Measurements from ENCODE around the gene ARL5A.
"Not testable (repeated sequence)": the region's sequence is repeated elsewhere in the genome, so short reads cannot be mapped to it uniquely, and the experiment has no call there.

The ARL5A gene

DNA sequence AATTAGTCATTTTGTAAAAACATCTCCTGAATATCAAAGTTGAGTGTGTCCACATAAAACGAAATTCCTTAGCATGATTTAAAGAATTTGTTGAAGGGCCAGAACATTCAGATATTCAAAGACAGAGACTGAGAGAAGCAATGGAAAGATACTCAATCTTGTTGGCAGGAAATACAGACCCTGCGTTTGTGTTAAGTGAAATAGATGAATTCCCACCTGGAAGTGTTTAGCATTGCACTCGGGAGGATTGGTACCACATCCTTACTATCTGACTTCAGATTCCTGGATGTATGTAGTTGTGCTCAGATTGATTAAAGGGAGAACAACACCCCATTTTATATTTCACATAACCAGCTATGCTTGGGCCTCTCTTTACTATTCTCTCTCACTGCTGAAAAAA lies 9.7 kb upstream of the ARL5A start:
- FAIRE-seq, result no peak

DNA sequence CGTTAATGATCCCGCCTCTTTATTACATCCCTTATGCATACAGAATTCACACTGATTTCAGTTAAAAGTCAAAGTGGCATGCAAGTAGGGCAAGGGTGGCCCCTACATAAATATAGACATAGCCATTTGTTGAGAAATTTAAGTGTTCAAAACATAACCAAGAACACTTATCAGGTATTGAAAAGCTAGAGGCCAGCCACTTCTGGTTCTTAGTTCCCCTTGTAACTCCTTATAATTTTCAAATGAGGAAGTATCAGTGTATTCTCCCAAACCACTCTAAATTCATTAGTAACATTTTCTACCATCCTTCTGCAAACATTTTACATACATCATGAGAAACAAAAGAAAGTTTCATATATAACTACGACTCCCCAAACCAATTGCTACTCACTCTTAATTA lies 5.8 kb upstream of the ARL5A start:
- no peak for FAIRE-seq

DNA sequence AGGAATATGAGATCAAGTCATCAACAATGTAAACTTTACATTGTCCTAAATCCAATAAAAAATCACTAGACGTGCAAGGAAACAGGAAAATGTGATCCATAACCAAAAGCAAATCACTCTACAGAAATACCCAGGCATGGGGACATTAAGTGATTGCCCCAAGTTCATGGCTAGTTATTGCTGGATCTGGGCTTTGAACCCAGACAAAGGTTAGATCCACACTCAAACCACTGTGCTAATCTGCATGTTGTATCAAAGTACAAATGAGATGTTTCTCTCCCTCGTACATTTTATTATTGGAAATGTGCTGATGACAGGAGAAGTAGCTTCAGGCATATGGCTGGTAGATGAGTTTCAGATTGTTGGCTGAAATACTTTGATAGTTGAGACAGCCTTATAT lies 2.7 kb upstream of the ARL5A start:
- FAIRE-seq, result no peak

DNA sequence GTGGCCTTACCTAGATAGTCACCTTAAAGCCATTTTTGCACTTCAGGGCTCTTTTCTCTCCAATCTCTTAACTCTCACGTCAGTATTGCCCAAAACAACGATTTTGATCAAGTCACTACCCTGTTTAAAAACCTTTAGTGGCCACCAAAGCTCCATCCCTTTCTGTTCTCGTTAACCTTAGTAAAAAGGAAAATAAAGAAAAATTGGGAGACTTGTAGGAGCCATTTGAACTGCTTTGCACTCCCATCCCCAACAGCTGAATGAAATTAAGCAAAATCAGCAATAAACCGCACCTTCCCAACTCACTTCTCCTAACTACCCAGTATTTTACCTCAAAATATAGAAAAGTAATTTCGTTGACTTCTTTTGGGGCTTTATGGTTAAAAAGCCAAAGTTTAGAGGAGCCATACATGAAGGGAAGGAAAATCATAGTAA lies 686 bp upstream of the ARL5A start:
- no peak for FAIRE-seq

- FAIRE-seq, result no peak
These were observed 568 bp downstream of the ARL5A start for GRCh38 chr2:151827564-151828142.

- no peak for FAIRE-seq
These were observed 1.5 kb downstream of the ARL5A start for GRCh38 chr2:151826737-151827157.

DNA sequence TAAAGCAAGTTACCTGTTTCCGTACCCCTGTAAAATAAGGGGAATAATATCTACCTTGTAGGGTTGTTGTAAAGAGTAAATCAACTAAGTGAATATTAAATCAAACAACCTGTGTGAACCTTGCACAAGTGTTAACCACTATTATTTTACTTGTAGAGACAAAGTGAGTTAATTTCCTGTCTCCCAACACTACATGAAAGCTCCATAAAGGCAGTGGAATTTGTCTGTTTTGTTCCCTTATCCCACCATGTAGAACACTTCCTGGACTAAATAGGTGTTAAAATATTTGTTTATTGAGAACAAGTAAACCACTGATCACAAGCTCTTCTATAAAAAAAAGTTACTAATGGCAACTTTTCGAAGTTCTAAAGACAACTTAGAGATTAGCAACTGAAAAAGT lies 3.3 kb downstream of the ARL5A start:
- FAIRE-seq, result no peak

DNA sequence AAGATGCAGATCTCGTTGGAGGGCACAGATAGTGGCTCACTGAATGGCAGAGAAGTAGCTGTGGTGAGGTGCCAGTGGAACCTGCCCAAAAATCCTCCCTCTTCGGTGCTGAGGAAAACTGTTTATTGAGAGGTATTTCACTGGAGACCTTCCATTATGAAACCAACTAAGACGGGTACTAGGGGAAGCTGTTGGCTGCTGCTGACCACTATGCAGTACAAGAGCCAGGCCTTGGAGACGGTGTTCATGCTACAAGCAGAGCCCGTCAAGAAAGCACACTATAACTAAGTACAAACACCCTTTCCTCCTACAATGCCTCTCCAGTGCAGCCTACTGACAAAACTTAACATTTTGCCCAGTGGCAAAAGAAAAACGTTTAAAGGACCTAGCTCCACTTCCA lies 4.6 kb downstream of the ARL5A start:
- no peak for FAIRE-seq

DNA sequence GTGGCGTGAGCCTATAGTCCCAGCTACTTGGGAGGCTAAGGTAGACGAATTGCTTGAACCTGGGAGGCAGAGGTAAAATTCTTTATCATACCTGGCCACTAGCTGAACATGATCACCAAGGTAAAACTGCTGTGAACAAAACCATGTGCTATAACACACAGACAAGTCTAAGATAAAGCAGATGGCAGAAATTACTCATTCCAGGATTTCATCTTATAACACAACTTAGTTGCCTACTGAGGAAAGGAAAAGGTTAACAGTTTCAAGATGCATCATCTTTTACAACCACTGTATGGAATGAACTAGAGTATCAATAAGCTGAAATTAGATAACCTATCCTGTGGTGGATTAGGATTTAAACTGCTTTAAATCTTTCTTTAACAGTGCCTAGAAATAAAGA lies 8.3 kb downstream of the ARL5A start:
- no peak for FAIRE-seq

- no peak for FAIRE-seq
These were observed 10.3 kb downstream of the ARL5A start for GRCh38 chr2:151817929-151818328.

- no peak for FAIRE-seq
These were observed 11.4 kb downstream of the ARL5A start for GRCh38 chr2:151816843-151817242.

DNA sequence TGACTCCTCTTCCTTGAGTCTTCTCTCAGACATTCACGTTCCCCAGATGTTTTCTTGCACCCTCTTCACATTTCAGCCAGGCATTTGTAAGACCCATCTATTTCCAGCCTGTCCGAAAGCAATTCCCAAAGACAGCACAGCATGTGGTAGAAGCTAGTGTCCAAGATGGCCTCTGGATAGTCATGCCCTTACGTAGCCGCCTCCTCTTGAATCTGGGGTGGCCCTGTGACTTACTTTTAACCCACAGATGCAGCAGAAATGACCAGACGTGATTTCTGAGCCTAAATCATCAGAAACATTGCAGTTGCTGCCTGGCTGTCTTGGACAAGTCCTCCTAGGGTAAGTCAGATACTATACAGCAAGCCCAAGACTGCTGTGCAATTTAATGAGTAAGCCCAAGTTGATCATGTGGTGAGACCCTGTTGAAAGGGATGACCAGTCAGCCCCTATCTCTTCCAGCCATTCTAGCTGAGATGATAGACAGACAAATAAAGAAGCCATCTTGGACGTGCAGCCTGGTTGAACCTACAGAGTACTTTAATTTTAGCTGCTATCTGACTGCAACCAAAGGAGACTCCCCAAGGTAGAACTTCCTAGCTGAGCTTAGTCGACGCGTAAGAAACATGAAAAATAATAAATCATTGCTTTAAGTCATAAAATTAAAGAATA lies 12.3 kb downstream of the ARL5A start:
- no peak for FAIRE-seq

DNA sequence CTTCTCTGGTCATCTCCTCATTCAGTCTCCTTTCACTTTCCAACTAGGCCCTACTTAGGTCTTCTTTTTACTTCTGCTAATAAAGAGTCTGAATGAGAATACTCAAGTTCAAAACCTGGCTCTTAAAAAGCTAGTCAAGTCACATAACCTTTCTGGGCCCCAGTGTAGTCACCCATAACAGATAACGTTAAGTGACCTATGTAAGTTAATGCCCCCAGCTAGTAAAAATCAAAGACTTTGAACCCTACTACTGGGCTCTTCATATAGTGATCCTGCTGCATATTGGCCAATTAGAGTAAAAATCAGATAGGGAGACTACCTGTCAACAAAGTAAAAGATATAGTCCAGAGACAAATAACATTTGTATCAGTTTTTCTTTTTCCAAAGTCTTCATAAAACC lies 17.7 kb downstream of the ARL5A start:
- FAIRE-seq, result no peak

DNA sequence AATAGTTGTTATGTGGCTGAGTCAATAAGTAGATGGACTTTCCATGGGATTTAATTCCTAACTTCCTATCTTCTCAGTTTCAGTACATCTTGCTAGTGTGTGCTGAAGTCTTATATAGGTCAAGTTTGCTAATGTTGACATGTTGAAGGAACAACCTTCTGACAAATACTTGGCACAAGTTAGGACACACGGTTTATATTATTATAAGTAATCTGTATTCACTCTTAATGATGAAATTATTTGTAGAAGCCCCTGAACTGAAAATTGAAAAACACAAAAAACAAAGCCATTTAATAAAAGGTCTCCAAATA lies 19.2 kb downstream of the ARL5A start:
- FAIRE-seq, result no peak

- peak; percentile 91 for FAIRE-seq
These were observed 19.8 kb downstream of the ARL5A start for GRCh38 chr2:151808258-151809072.

- no peak for FAIRE-seq
These were observed 22.3 kb downstream of the ARL5A start for GRCh38 chr2:151805961-151806360.

DNA sequence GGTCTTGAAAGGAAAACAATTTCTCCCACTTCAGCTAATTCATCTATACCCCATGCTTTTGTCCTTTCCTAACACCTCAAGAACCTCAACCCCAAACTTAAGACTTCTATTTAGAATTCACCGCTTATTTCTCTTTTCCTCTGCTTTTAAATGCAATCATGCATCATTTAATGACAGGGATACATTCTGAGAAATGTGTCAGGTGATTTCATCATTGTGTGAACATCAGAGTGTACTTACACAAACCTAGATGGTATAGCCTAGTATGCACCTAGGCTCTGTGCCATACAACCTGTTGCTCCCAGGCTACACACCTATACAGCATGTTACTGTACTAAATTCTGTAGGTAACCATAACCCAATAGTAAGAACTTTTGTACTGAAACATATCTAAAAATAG lies 22.9 kb downstream of the ARL5A start:
- no peak for FAIRE-seq

- peak; percentile 78 for FAIRE-seq
These were observed 24.4 kb downstream of the ARL5A start for GRCh38 chr2:151803811-151804210.

DNA sequence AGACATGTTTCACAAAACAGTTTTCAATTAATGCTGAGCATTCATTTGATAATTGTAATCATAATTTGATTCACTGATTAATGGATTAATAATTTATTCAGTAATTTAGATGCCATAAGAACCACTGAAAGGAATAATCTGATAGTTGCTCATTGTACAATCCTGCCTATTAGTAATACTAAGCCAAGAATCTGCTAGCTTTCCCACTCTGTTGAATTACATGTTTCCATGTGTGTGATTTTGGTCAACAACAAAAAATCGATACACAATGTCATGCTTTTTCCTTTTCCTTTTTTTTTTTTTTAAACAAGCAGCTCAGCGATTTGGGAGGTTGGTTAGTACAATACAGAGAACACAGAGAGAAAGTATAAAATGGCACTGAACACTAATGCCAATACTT lies 25.9 kb downstream of the ARL5A start:
- FAIRE-seq, result no peak

DNA sequence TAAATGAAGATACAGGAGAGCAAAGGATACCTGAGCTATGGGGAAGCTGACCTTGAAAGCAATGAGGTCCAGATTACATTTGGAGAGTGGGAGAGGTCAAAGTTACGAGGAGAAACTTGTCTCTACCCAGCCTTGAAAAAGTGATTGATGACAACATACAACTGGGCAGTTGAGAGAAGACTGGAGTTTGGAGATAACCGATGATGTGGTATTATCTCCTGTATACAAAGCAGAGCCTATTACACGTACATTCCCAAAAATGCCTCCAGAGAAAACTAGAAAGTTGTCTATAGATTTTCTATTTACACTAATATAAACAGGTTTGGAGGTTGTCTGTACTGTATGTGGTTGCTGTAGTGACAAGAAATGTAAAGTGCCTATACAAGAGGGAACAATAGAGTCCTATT lies 28.3 kb downstream of the ARL5A start:
- no peak for FAIRE-seq

- FAIRE-seq, result no peak
These were observed 31.4 kb downstream of the ARL5A start for GRCh38 chr2:151796774-151797173.

DNA sequence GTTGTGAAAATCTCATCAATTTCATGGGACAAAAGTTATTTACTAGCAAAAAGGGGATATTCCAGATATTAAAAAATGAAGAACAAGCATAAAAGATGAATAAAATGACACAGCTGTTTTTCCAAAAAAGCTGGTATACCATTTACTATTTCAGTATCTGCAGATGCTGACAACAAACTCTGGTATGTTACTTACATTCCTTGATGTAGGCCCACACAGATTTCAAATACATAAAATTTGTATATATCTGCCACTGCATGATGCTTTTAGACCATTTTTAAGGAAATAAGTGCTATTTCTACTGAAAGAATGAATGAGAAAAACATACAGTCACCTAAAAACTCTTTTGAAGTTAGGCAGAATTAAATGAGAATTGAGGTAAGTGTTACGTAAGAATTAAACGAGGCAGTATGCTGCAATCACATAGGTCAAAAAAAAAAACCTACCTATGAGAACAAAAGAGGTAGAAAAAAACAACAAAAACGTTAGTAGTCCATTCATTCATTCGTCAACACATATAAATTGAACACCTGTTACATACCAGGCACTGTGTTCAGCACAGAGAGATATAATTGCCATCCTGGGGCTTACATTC lies 32.5 kb downstream of the ARL5A start:
- FAIRE-seq, result no peak

DNA sequence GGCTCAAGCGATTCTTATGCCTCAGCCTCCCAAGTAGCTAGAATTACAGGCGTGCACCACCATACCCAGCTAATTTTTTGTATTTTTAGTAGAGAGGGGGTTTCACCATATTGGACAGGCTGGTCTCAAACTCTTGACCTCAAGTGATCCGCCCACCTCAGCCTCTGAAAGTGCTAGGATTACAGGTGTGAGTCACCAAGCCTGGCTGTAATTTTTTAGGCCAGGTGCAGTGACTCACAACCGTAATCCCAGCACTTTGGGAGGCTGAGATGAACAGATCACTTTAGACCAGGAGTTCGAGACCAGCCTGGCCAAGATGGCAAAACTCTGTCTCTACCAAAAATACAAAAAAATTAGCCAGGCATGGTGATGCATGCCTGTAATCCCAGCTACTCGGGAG lies 33.8 kb downstream of the ARL5A start:
- not testable (repeated sequence) for FAIRE-seq

GRCh38 chr2:151793123-151793522 lies 35.1 kb downstream of the ARL5A start:
- FAIRE-seq, result no peak
